Measurements from ENCODE around the gene NGB.

DNA sequence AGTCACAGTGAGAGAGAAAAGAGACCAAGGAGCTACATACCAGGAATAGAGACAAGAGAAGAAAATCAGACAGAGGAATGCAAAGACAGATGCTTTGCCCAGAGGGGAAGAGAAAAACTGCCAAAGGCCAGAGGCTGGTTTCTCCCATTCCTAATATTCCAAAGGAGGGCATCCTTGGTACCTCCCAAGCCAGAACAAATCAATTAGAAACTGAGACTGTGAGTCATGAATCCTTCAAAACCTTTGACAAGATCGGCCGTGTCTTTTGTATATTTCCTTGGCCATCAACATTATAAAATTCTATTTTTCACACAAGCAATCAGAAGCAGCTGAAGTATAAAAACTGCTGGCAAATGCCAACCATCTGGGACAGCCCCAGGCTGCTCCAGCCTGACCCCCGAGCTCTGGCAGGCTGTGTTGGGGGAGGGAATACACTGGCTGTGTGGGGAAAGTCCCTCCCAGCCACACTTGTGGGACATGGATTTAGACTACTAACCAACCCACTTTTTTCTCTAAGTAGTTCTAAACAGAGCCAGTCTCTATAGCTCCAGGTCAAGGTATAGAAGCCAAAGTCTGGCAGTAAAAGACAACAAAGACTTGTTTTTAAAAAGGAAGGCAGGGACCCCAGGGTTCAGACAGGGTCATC, 36.0 kb upstream of the NGB start:
- TF ChIP-seq, protein P1, sequence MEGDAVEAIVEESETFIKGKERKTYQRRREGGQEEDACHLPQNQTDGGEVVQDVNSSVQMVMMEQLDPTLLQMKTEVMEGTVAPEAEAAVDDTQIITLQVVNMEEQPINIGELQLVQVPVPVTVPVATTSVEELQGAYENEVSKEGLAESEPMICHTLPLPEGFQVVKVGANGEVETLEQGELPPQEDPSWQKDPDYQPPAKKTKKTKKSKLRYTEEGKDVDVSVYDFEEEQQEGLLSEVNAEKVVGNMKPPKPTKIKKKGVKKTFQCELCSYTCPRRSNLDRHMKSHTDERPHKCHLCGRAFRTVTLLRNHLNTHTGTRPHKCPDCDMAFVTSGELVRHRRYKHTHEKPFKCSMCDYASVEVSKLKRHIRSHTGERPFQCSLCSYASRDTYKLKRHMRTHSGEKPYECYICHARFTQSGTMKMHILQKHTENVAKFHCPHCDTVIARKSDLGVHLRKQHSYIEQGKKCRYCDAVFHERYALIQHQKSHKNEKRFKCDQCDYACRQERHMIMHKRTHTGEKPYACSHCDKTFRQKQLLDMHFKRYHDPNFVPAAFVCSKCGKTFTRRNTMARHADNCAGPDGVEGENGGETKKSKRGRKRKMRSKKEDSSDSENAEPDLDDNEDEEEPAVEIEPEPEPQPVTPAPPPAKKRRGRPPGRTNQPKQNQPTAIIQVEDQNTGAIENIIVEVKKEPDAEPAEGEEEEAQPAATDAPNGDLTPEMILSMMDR (conservative IDR thresholded peaks at IDR 0.05; ENCODE audit: low read length), result no peak
- TF ChIP-seq EZH2phosphoT487 (IDR thresholded peaks at IDR 0.05; ENCODE audit: borderline replicate concordance), result no peak

Measured in Loucy (cell line).